ENCODE data around the gene MRPL55.
A peak's percentile ranks its signal among the peaks of the same experiment; 100 is the strongest.

The MRPL55 gene

GRCh38 chr1:228109073-228109961 lies at the start of gene MRPL55:
Gene MRPL55, minus strand, starts transcription at chr1:228109299. Its CDS starts 1,039 bp downstream, at chr1:228108260.
- peak; percentile 98 for DNase-seq

GRCh38 chr1:228158151-228159007 lies 49.3 kb upstream of the MRPL55 start:
- no peak for DNase-seq

- no peak for DNase-seq
Observed at GRCh38 chr1:228157729-228158126, 48.6 kb upstream of the MRPL55 start.

- no peak for DNase-seq
Observed at GRCh38 chr1:228156941-228157728, 48.0 kb upstream of the MRPL55 start.

GRCh38 chr1:228156515-228156881 lies 47.4 kb upstream of the MRPL55 start:
- DNase-seq = no peak

GRCh38 chr1:228155596-228156514 lies 46.8 kb upstream of the MRPL55 start:
- DNase-seq = no peak

GRCh38 chr1:228154670-228155571 lies 45.8 kb upstream of the MRPL55 start:
- DNase-seq = peak; percentile 67

GRCh38 chr1:228154021-228154669 lies 45.0 kb upstream of the MRPL55 start:
- DNase-seq = no peak

- no peak for DNase-seq
Observed at GRCh38 chr1:228152918-228153258, 43.8 kb upstream of the MRPL55 start.

- DNase-seq = no peak
Observed at GRCh38 chr1:228152097-228152917, 43.2 kb upstream of the MRPL55 start.

- no peak for DNase-seq
Observed at GRCh38 chr1:228151180-228151925, 42.3 kb upstream of the MRPL55 start.

GRCh38 chr1:228150461-228151179 lies 41.5 kb upstream of the MRPL55 start:
- DNase-seq = no peak

- DNase-seq = no peak
Observed at GRCh38 chr1:228150120-228150460, 41.0 kb upstream of the MRPL55 start.

- DNase-seq = no peak
Observed at GRCh38 chr1:228149406-228150119, 40.5 kb upstream of the MRPL55 start, which contains the start of gene GJC2. Gene GJC2, plus strand, starts transcription at chr1:228149930. Its CDS starts 7,829 bp downstream, at chr1:228157759.

- no peak for DNase-seq
Observed at GRCh38 chr1:228148935-228149405, 39.9 kb upstream of the MRPL55 start.

- no peak for DNase-seq
Observed at GRCh38 chr1:228148196-228148861, 39.2 kb upstream of the MRPL55 start.

GRCh38 chr1:228147768-228148167 lies 38.7 kb upstream of the MRPL55 start:
- DNase-seq = no peak
